ENCODE data around the gene SNAP25.

DNA sequence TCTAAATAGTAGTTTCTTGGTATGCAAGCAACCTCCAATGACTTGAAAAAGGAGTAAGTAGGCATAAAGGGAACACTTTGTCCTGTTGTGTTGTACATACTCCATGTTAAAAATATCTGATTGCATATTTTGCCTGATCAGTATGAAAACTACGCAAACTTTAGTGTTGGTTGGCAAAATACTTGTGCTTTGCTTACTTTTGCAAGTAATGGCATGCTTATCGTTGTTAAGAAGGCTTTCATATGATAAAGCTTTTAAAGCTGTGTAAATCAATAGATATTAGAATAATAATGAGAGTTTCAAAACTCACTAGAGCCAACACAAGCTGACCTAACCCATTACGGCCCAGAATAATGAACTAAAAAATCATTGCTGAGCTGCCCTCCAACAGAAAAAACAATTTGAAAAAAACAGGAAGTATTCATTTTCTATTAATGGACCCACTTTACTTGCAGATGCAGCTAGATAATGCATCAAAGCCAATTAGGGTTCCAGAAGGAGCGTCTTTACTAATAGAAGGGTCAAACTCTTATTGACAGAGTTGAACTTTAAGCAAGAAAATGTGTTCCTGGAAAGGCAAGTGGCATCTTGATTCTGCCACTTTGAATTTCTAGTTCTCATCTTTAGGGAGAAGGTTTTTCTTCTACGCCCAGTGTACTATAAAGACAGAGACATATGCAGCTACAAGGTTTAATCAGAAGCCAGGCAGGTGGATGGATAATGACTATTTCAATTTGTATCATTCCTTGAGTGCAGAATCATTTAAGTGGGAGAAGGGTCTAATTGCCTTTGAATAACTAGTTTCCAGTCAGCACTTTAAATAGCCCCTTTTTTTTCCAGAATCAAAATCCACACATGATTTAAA, 82.2 kb downstream of the SNAP25 start:
- TF ChIP-seq, protein P1, sequence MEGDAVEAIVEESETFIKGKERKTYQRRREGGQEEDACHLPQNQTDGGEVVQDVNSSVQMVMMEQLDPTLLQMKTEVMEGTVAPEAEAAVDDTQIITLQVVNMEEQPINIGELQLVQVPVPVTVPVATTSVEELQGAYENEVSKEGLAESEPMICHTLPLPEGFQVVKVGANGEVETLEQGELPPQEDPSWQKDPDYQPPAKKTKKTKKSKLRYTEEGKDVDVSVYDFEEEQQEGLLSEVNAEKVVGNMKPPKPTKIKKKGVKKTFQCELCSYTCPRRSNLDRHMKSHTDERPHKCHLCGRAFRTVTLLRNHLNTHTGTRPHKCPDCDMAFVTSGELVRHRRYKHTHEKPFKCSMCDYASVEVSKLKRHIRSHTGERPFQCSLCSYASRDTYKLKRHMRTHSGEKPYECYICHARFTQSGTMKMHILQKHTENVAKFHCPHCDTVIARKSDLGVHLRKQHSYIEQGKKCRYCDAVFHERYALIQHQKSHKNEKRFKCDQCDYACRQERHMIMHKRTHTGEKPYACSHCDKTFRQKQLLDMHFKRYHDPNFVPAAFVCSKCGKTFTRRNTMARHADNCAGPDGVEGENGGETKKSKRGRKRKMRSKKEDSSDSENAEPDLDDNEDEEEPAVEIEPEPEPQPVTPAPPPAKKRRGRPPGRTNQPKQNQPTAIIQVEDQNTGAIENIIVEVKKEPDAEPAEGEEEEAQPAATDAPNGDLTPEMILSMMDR (IDR thresholded peaks at IDR 0.05): no peak
- TF ChIP-seq POLR2A (IDR thresholded peaks at IDR 0.05): no peak
- no peak for TF ChIP-seq EP300 (IDR thresholded peaks at IDR 0.05)

Data from ovary (tissue), 3 donors.